ENCODE data around the gene APH1B.
"Not testable (repeated sequence)": the region's sequence is repeated elsewhere in the genome, so short reads cannot be mapped to it uniquely, and the experiment has no call there.

The APH1B gene

GRCh38 chr15:63237086-63237485, 40.3 kb upstream of the APH1B start:
- H3K36me3 ChIP-seq (ENCODE audit: control insufficient read depth in 2 of 2, insufficient read depth in 1 of 2, low read length in 2 of 2); H3K4me3 ChIP-seq (ENCODE audit: low read depth, low read length); H3K9me3 ChIP-seq (ENCODE audit: control insufficient read depth, insufficient read depth, low read depth, low read length); POLR2A ChIA-PET; CTCF ChIA-PET; H3K27ac ChIP-seq (ENCODE audit: extremely low read depth, low read depth, low read length); H3K4me1 ChIP-seq (ENCODE audit: control insufficient read depth, insufficient read depth, low read length): not testable (repeated sequence)

- Histone ChIP-seq H3K36me3 (ENCODE audit: control insufficient read depth in 2 of 2, insufficient read depth in 1 of 2, low read length in 2 of 2) (no peaks in the 10 kb centered on the region), H3K4me3 (ENCODE audit: low read depth, low read length) (no peak overlapping the region), H3K9me3 (ENCODE audit: control insufficient read depth, insufficient read depth, low read depth, low read length) (no peaks in the 10 kb centered on the region), H3K27ac (ENCODE audit: extremely low read depth, low read depth, low read length) (no peak overlapping the region), H3K4me1 (ENCODE audit: control insufficient read depth, insufficient read depth, low read length) (no peaks in the 10 kb centered on the region; the same call in 1 of the 2 replicates)
- no peak for TF ChIP-seq ZNF501 (tag by site-specific recombination; IDR thresholded peaks at IDR 0.05)
- TF ChIP-seq ZNF777 (tag by site-specific recombination; IDR thresholded peaks at IDR 0.05; ENCODE audit: borderline replicate concordance) = no peak
- TF ChIP-seq FEZF1 (tag by site-specific recombination; IDR thresholded peaks at IDR 0.05) = no peak
- no peak for TF ChIP-seq ZNF148 (tag by site-specific recombination; IDR thresholded peaks at IDR 0.05; ENCODE audit: borderline replicate concordance)
- no peak for TF ChIP-seq ZNF704 (tag by site-specific recombination; IDR thresholded peaks at IDR 0.05)
- TF ChIP-seq, protein P1, sequence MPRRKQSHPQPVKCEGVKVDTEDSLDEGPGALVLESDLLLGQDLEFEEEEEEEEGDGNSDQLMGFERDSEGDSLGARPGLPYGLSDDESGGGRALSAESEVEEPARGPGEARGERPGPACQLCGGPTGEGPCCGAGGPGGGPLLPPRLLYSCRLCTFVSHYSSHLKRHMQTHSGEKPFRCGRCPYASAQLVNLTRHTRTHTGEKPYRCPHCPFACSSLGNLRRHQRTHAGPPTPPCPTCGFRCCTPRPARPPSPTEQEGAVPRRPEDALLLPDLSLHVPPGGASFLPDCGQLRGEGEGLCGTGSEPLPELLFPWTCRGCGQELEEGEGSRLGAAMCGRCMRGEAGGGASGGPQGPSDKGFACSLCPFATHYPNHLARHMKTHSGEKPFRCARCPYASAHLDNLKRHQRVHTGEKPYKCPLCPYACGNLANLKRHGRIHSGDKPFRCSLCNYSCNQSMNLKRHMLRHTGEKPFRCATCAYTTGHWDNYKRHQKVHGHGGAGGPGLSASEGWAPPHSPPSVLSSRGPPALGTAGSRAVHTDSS (tag by site-specific recombination; IDR thresholded peaks at IDR 0.05) = no peak
- no peak for TF ChIP-seq HOXD13 (CRISPR knock-in tag; IDR thresholded peaks at IDR 0.05; ENCODE audit: borderline replicate concordance)
- ChIA-PET POLR2A (interaction anchor here (0.7 kb wide), 1 partner anchor 876 kb away, joined by 3 read pairs; no protein-coding TSS in a partner anchor), CTCF (interaction anchor here (0.6 to 0.8 kb wide), 3 partner anchors 23 to 196 kb away, joined by 3 read pairs; no protein-coding TSS in a partner anchor)
Measured at GRCh38 chr15:63238171-63238570, 39.2 kb upstream of the APH1B start.

DNA sequence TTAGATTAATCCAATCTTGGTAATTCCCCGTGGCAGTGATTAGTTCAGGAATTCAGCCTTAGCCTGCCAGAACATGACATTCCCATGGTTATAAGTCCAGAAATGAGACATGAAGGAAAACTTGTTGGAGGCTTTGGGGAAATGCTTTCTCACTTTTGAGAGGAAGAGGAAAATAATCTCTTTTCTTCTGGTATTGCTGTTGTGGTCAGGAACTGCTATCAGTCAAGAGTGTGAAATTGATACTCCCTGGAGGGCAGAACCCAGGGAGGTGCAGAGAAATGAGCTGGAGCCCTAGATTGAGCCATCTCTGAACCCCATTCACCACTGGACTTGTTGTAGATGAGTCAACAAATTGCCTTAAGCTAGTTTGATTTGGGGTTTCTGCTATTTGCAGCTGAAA, 38.6 kb upstream of the APH1B start:
- Histone ChIP-seq H3K4me1 (ENCODE audit: control insufficient read depth, insufficient read depth, low read length) (no peaks in the 10 kb centered on the region; the same call in 1 of the 2 replicates), H3K9me3 (ENCODE audit: control insufficient read depth, insufficient read depth, low read depth, low read length) (no peaks in the 10 kb centered on the region), H3K4me3 (ENCODE audit: low read depth, low read length) (no peak overlapping the region), H3K27ac (ENCODE audit: extremely low read depth, low read depth, low read length) (no peak overlapping the region), H3K36me3 (ENCODE audit: control insufficient read depth in 2 of 2, insufficient read depth in 1 of 2, low read length in 2 of 2) (no peaks in the 10 kb centered on the region)
- ChIA-PET POLR2A (no interaction called here), CTCF (interaction anchor here (0.8 kb wide), 1 partner anchor 24 kb away, joined by 3 read pairs; no protein-coding TSS in a partner anchor)
- TF ChIP-seq, protein P2, sequence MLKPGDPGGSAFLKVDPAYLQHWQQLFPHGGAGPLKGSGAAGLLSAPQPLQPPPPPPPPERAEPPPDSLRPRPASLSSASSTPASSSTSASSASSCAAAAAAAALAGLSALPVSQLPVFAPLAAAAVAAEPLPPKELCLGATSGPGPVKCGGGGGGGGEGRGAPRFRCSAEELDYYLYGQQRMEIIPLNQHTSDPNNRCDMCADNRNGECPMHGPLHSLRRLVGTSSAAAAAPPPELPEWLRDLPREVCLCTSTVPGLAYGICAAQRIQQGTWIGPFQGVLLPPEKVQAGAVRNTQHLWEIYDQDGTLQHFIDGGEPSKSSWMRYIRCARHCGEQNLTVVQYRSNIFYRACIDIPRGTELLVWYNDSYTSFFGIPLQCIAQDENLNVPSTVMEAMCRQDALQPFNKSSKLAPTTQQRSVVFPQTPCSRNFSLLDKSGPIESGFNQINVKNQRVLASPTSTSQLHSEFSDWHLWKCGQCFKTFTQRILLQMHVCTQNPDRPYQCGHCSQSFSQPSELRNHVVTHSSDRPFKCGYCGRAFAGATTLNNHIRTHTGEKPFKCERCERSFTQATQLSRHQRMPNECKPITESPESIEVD (tag by site-specific recombination; IDR thresholded peaks at IDR 0.05) = peak; percentile 63
- TF ChIP-seq ZNF302 (tag by site-specific recombination; IDR thresholded peaks at IDR 0.05; ENCODE audit: low read depth) (no peak), ZNF549 (tag by site-specific recombination; IDR thresholded peaks at IDR 0.05) (no peak), SP7 (tag by site-specific recombination; IDR thresholded peaks at IDR 0.05) (peak; percentile 37; the same call in 1 of the 2 replicates), ZBTB48 (tag by site-specific recombination; IDR thresholded peaks at IDR 0.05) (0 out of 2 replicates have a peak, but pooled peaks have one; percentile 28), GLIS1 (tag by site-specific recombination; IDR thresholded peaks at IDR 0.05) (peak; percentile 66)
